HG02678 (cell line): ENCODE measurements around the gene SLC35F6.
"Not testable (repeated sequence)": the region's sequence is repeated elsewhere in the genome, so short reads cannot be mapped to it uniquely, and the experiment has no call there.

Experiments used
- ATAC-seq: cut with Tn5 transposase; IDR thresholded peaks from one replicate; pipeline ENCODE4 v1.9.1; 2021; ENCODE audit warnings: mild to moderate bottlenecking, moderate library complexity; ENCODE audit not compliant: unreplicated experiment

The SLC35F6 gene

DNA sequence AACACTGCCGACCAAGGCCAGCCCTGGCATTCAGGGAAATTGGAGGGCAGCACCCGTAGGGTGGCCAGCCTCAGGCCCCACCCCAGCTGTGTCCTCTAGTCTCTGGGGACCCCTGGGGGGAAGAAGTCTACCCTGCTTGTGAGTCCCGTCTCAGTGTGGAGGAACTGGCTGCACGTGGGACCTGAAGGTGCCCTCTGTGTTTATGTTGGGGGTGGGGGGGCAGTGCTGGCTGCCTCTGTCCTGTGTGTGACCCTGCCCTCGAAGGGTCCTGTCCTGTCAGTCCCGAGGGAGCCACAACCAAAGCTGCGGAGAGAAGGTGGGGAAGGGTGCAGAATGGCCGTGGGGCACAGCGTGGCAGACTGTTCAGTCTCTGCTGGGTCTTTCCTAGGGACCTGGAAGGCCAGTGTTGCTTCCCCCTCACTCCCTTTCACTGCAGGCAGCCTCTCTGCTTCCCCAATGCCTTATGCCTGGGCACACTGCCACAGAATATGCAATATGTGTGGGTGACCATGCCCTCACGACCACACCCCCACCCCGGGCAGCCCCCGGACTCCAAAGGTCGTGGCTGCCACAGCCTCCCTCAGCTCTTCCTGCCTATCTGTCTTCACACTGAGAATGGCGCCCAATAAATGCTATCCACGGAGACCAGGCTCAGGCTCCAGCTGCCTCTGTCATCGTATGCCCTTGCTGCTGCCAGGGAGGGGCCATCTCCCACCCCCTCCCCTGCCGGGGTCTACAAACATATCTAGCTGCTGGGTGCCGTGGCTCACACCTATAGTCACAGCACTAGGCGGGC is 33.3 kb upstream of the SLC35F6 start:
- no peak for ATAC-seq

DNA sequence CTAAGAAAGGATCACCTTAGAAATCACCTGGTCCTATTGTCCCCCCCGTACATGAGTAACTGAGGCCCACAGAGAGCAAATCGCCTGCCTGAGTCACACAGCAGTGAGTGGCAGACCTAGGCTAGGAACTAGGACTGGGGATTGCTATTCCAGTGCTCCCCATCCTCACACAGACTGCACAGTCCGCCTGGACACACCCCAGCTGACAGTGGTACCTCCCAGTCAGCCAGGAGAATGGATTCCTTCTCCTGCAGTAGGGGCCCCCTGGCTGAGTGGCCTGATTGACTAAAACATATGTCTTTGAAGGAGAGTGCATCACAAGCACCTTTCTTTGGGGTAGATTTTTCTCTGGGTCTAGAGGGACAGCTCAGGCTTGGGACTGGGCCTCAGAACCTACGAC is 32.4 kb upstream of the SLC35F6 start:
- no peak for ATAC-seq

DNA sequence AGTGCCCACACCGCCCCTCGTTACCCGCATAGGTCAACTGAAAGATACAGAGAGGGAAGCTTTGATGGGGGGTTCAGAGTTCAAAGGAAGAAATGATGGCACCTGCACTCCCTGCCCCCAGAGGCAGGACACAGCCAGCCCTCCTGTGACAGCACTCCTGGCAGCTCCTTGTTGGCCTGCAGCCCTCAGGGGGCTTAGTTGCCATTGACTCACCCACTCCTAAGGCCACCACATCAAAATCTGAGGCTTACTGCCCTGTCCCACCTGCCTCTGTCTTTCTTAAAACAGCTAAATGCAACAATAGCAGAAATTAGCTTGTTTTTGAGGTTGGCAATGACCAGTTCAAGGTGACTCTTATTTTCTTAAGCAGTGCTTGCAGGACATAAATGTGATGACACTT is 31.6 kb upstream of the SLC35F6 start:
- ATAC-seq = no peak

DNA sequence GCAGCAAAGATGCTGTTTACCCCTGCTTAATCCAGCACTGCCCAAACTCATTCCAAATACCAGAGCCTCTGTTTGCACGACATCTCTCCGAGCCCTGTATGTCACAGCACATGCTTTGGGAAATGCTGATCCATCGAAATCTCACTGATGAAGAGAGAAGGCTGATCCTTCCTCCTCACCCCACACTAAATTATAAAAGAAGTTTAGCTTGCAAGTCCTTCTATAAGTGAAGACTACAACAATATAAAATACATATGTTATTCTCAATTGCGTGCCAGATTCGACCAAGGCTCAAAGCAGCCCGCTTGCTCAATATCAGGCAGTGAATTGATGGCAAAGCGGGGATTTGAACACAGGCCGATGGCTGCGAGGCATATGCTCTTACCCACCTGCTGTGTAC is 30.7 kb upstream of the SLC35F6 start:
- no peak for ATAC-seq

DNA sequence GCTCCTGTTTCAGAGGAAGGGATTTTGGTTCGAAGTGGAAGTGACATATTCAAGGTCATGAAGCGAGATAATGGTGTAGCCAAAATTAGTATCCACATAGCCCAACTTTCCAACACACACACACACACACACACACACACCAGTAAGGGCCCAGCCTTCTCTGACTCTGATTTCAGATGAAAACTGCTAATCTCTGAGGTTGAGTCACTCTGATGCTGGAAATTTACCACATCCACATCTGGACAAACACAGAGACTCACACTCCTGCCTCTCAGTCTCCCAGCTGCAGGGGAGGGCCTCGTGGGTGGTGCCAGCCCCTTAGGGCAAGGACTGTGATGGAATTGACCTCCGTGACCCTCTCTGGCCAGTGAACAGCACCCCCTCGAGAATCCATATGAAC is 29.0 kb upstream of the SLC35F6 start:
- no peak for ATAC-seq

DNA sequence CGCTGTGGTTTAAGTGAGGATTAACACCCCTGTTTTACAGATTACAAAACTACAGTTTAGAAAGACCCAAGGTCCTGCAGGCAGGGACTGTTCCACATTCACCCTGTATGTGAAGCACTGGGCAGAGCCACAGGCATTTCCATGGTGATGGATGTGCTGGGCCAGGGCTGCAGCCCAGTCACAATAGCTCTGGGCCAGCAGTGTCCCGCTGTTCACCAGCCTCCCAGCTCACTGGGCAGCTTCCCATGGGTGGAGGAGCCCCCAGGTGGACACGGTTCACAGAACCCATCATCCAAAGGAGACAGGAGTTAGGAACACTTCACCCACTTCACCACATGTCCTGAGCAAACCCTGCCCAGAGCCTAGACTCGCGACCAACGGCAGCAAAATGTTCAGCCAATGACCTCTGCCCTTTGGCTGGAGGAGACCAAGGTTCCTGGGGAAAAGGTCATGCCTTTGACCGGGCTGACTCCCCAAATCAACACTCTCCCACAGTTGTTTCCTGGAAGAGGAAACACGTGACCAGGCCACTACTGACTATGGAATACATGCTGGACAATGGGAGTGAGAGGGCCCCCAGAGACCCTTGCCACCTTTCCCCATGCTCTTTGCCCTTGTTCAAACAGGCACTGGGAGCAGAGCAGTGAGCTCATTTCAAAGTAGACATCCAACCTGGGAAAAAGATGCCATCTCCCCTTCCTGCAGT is 28.0 kb upstream of the SLC35F6 start:
- no peak for ATAC-seq

DNA sequence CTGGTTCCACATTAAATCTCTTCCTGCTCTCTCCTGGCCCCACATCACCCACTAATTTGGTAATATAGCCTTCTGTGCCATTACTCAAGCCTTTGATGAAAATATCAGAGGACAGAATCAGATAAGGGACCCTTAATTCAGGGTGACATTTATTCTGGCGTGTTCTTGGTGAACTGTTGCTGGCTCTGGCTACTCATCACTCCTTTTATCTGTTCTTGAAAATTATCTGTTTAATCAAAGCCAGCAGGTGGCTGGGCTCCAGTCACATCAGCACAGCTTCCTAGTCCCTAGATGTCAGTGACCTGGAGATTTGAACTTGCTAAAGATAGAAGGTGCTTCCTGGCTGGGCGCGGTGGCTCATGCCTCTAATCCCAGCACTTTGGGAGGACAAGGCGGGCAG is 26.9 kb upstream of the SLC35F6 start:
- ATAC-seq = no peak

DNA sequence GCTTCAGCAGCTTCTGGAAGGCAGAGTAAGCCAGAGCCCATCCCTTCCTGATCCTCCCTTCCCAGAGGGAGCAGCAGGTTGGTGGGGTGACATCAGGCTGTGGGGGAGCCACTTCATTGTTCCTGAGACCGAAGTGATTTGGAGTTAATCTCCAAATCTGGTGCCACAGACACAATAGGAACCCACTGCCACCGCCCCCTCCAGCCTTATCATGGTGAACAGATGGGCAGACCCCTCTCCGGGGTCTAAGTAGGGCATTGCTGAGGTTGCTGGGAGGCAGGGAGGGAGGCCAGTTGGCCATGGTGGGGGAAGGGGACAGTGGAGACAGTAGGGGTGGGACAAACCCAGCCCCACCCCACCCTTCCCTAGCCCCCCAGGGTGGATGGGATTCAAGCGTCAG is 25.6 kb upstream of the SLC35F6 start:
- no peak for ATAC-seq

DNA sequence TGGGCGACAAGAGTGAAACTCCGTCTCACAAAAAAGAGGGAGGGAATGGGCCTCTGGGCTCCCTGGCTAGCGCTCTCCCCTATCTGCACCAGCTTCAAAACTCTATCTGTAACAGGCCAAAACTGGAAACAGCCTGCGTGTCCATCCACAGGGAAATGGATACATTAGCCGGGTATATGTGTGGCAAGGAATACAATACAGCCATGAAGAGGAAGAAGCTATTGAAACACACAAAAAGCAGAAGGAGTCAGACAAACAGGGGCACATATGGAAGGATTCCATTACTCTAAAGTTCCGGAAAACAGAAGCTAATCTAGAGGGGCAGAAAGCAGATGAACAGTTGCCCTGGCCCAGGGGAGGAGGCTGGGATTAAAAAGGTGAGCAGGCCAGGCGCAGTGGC is 24.6 kb upstream of the SLC35F6 start:
- ATAC-seq = no peak

DNA sequence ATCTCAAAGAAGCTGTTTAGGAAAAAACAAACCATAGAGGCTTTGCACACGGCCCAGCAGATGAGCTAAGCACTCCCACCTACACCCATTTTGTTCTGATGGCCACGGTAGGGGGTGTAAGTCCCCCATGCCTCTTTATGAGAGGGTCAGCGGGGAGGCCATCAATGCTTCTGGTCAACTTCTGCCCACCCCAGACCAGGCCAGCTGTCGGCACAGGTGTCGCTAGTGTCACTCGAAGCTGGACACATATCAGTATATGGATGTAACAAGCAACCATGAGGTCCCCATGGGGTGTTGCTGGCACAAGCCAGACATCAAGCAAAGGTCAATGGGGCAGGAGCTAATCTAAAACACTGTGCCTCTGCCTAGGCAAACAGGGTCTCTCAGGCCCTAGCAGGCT is 23.7 kb upstream of the SLC35F6 start:
- no peak for ATAC-seq

DNA sequence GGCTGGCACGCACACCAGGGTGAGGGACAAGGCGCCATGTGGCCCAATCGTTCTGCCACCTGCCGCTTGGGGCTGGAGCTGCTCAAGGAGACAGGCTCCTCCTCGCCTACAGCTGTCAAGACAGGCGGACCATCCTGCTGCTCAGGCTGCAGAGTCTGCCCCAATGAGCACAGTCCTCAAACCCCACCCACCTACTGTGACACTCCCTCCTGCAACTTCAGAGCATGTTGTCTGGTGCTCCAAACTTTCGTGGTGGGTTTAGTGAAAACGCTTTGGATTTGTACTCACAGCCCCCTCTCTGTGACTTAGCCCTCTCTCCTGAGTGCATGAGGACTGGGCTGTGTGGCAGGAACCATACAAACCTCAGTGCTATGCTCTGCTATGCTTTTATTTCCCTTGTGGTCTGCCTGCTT is 23.2 kb upstream of the SLC35F6 start:
- ATAC-seq = no peak

DNA sequence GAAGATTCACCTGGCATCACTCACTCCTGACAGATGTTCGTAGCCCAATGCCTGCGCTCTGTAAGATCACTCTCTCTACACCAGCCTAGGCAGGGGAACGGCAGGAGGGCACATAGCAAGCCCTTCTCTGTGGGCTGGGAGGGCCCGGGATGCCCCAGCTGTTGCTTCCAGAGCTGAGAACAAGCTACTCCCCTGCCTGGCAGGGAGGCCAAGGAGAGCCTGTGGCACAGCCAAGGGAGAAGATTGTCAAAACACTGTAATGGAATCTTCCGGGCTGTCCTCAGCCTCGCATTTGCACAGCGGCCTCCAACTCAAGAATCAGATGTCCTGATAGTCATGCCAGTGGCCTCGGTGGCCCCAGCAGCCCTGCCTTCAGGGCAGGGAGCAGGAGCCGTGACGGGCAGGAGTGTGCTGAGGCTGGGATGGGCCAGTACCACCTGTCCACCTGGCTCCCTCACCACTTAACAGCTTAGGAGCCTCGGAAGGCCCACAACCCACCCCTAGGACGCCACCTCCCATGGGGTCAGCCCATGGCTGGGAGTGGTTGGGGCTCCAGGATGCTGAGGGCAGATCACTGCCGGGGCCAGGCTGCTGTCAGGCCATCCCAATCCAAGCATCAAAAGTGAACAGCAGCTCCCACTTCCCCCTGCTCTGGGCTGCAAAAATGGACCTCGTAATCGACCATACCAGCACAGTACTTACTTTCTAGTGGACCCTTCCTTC is 21.9 kb upstream of the SLC35F6 start:
- ATAC-seq = no peak

DNA sequence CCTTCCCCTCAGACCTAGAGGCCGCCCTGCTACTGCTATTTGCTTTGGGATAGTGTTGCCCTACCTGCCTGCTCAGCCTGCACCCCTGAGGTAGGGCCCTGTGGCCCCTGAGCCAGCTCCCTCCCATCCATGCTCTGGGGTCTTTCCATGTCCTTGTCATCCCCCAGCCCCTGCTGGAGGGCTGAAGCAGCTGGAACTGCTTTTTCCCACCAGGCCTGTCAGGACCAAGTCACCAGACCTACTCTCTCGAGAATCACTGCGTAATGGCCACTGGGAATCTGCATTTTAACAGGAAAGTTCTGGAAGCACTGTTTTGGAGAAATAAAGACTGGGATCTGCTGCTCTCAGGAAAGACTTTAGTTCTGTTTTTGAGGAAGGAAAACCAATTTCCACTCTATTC is 20.2 kb upstream of the SLC35F6 start:
- ATAC-seq = no peak

DNA sequence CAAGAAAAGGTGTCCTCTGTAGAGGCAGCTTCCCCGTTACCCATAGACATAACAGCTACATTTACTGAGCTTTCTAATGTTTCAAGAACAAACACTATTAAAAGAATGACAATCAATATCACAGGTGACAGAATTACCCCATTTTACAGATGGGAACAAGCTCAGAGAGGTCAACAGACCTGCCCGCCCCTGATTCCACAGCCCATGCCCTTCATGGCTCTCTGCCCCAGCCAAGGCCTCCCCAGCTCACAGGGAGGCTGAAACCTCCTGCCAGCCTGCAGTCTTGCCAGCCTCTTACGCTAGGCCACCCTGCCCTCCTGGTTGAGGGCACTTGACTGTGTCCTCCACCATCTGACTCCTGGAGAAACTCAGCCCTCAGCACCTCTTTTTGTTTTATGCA is 19.1 kb upstream of the SLC35F6 start:
- ATAC-seq = no peak

DNA sequence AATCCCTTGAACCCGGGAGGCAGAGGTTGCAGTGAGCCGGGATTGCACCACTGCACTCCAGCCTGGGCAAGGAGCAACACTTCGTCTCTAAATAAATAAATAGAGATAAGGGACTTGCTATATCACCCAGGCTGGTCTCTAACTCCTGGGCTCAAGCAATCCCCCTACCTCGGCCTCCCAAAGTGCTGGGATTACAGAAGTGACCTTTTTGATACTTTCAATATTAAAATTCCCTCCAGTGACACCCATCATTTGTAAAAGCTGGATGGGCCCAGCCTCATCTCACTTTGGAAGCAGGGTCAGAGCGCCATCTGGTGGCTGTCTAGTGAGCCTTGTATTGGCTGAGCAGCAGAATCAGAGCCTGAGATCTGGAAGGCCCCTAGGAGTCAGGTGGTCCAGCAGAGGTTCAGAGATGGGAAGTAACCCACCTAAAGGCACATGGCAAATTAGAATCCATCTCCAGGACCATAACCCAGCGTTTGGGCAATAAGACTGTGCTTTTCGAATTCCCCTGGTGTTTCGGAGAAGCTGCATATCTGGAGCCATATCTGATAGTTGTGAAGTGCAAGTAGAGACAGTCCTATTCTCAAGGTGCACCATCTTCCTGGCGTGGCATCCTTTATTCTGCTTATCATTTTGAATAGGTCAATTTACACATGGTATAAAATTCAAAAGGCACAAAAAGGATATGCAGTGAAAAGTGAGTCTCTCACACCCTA is 18.3 kb upstream of the SLC35F6 start:
- no peak for ATAC-seq

DNA sequence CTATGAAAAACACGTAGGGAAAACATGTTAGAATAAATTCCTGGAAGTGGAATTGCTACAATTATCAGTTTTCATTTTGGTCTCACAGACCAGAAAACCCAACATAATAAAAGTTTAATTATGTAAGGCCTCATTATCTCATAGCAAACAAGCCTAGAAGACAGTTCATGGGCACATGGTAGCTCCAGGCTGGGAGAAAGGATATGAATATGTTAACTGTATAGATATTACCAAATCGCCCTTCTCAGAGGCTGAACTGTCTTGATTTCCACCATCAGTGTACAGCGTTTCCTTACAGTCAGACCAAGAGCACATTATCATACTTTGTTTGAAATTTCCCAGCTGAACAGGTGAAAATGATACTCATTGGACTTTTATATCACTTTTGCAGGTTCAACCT is 17.1 kb upstream of the SLC35F6 start:
- no peak for ATAC-seq

DNA sequence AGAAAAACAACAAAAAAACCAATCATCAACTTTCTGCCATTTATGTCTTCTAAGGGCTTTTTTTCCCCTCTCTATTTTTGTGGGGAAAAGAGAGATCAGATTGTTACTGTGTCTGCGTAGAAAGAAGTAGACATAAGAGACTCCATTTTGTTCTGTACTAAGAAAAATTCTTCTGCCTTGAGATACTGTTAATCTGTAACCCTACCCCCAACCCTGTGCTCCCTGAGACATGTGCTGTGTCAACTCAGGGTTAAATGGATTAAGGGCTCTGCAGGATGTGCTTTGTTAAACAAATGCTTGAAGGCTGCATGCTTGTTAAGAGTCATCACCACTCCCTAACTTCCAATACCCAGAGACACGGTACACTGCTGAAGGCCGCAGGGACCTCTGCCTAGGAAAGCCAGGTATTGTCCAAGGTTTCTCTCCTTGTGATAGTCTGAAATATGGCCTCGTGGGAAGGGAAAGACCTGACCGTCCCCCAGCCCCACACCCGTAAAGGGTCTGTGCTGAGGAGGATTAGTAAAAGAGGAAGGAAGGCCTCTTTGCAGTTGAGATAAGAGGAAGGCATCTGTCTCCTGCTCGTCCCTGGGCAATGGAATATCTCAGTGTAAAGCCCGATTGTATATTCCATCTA is 14.2 kb upstream of the SLC35F6 start:
- ATAC-seq = not testable (repeated sequence)

DNA sequence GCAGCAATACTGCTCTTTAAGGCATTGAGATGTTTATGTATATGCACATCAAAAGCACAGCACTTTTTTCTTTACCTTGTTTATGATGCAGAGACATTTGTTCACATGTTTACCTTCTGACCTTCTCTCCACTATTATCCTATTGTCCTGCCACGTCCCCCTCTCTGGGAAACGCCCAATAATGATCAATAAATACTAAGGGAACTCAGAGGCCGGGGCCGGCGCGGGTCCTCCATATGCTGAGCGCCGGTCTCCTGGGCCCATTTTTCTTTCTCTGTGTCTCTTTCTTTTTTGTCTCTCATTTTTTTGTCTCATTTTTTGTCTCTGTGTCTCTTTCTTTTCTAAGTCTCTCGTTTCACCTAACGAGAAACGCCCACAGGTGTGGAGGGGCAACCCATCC is 13.6 kb upstream of the SLC35F6 start:
- not testable (repeated sequence) for ATAC-seq

DNA sequence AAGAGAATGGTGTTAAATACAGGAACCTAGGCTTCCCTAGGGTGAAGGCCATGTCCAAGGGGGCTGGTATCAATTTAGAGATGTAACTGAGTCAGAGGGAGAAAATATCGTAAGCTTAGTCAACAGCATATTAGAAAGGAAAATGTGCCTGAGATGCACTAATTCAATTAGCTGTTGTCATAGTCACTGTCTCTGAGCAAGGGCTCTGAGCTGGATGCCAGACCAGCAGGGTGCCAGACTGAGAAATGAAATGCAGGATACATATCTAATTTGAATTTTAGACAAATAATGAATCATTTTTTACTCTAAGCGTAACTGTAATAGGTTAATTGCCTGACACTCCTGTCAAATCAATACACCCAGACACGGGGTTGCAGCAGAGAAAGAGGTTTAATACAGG is 11.4 kb upstream of the SLC35F6 start:
- ATAC-seq = no peak

DNA sequence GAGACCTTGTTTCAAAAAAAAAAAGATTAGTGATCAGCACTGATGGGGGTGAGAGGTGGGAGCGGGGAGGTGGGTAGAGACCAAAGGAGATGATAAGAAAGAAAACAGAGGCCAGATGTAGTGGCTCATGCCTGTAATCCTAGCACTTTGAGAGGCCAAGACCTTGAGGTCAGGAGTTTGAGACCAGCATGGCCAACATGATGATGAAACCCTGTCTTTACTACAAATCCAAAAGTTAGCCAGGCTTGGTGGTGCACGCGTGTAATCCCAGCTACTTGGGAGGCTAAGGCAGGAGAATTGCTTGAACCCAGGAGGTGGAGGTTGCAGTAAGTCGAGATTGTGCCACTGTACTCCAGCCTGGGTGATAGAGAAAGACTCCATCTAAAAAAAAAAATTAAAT is 9.5 kb upstream of the SLC35F6 start:
- ATAC-seq = no peak
